ENCODE results near the gene MAP2. TPM values are rescaled to one million over a fixed set of nuclear protein-coding genes. Genes with fewer than 3 reads are reported as not detected.

MAP2 gene
- total RNA-seq, 1 experiment from 2014 or later, result 1.5 TPM

DNA sequence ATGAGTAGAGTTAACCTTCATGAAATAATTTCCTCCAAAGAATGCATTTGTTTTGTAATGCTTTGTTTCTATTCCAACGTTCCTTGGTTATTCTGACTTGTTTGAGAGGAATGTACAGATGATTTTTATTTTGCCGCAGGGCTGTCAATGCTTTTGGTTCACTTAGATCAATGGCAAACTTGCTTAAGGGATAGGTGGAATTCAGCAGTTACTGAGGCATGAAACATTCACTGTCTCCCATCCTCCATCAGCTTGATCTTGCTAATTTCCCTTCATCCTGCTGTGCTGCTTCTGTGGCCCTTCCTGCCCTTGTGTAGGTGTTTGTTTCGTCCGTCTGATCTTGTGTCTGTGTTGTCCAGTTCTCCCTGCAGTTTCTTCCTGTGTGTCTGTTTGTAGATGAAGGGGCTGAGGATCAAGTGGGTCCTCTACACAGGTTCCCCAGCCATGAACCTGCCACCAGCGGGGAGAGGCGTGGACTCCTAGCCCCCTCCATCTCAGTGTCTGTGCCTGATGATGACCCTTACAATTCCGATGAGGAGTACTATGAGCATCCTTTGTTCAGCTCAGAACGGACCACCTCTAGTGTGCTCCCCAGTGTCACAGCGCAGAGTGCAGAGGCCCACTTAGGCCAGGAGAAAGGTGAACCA is 263.6 kb downstream of the MAP2 start:
- H3K4me1 ChIP-seq (ENCODE audit: low read length), result no peaks in the 10 kb centered on the region
- no peak overlapping the region for H3K9ac ChIP-seq (ENCODE audit: low read length)
- no peaks in the 10 kb centered on the region for H3K36me3 ChIP-seq (ENCODE audit: insufficient read depth, low read length)
- H2AFZ ChIP-seq (ENCODE audit: low read length), result no peak overlapping the region
- no peaks in the 10 kb centered on the region for H4K20me1 ChIP-seq (ENCODE audit: insufficient read depth, low read depth, low read length)
- no peak overlapping the region for H3K27ac ChIP-seq (ENCODE audit: low read length)
- H3K9me2 ChIP-seq (replicated peaks; ENCODE audit: insufficient read depth, low read length), result no peaks in the 10 kb centered on the region
- no peaks in the 10 kb centered on the region for H3K9me3 ChIP-seq (ENCODE audit: low read length)
- no peaks in the 10 kb centered on the region for H3K79me2 ChIP-seq (ENCODE audit: low read length)
- no peak overlapping the region for H3K4me3 ChIP-seq (ENCODE audit: low read length)
- no peak for DNase-seq
- H3K27me3 ChIP-seq (ENCODE audit: low read length), result no peaks in the 10 kb centered on the region
- no peak overlapping the region for H3K4me2 ChIP-seq (ENCODE audit: low read depth, low read length, poor library complexity, severe bottlenecking)

DNA sequence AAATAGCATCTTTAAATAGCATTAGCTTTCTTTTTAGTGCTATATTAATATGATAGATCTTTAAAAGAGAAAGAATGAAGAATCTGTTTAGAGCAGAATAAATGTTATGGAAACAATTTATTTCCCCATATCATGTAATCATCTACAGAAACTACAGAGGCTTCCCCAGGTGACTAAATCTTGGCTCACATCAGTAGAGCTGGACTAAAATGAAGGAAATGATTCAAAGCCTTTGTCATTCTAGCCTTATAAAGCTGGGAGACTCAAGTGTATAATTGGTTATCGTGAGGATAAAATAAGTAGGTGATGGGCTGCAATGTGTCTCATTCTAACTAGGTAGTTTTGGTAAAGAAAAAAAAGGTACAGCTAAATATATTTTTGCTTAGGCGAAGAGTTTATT is 264.5 kb downstream of the MAP2 start:
- no peak overlapping the region for H3K27ac ChIP-seq (ENCODE audit: low read length)

DNA sequence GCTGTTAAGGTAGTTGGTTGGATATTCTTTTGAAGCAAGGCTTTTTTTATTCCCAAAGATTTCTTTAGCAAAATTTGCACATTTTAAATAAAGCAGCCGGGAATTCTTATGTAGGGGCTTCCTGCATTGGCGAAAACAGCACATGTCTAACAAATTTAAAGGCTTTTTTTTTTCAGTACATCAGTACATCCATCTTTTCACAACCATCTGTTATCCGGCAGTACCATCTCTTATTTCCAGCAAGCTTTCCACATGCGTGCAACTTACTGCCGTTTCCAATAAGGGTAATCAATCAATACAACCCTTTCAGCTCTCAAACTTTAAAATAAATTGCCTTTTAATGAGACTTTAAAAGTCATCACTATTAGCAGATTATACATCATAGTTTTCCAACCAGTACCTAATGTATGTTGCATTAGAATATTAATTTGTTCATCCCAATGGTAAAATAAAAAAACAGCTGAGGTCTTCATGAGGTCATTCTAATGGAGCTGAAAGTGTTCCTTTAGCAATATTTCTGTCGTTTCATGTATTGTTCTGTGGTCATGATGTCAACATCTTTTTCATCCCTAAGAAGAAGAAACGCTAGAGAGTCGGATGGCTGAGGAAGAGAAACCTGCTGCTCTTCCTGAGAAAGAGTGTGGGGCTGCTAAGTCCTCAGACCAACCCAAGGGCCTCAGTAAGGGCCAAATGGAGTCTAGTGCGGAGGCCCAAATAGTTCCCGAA is 266.3 kb downstream of the MAP2 start:
- Histone ChIP-seq H3K27me3 (ENCODE audit: low read length) (no peaks in the 10 kb centered on the region), H3K27ac (ENCODE audit: low read length) (no peak overlapping the region), H3K9me2 (replicated peaks; ENCODE audit: insufficient read depth, low read length) (no peaks in the 10 kb centered on the region), H3K4me3 (ENCODE audit: low read length) (no peak overlapping the region), H3K79me2 (ENCODE audit: low read length) (no peaks in the 10 kb centered on the region), H4K20me1 (ENCODE audit: insufficient read depth, low read depth, low read length) (no peaks in the 10 kb centered on the region), H3K36me3 (ENCODE audit: insufficient read depth, low read length) (no peaks in the 10 kb centered on the region), H3K4me1 (ENCODE audit: low read length) (no peaks in the 10 kb centered on the region), H3K9ac (ENCODE audit: low read length) (no peak overlapping the region), H3K9me3 (ENCODE audit: low read length) (no peaks in the 10 kb centered on the region), H3K4me2 (ENCODE audit: low read depth, low read length, poor library complexity, severe bottlenecking) (no peak overlapping the region), H2AFZ (ENCODE audit: low read length) (no peak overlapping the region)
- DNase-seq, result no peak

More for the DNA sequence above, 264.5 kb downstream of the MAP2 start:
- Histone ChIP-seq H3K27me3 (ENCODE audit: low read length) (no peaks in the 10 kb centered on the region), H4K20me1 (ENCODE audit: insufficient read depth, low read depth, low read length) (no peaks in the 10 kb centered on the region), H3K79me2 (ENCODE audit: low read length) (no peaks in the 10 kb centered on the region), H3K9me3 (ENCODE audit: low read length) (no peaks in the 10 kb centered on the region), H2AFZ (ENCODE audit: low read length) (no peak overlapping the region), H3K9me2 (replicated peaks; ENCODE audit: insufficient read depth, low read length) (no peaks in the 10 kb centered on the region), H3K4me3 (ENCODE audit: low read length) (no peak overlapping the region), H3K9ac (ENCODE audit: low read length) (no peak overlapping the region), H3K36me3 (ENCODE audit: insufficient read depth, low read length) (no peaks in the 10 kb centered on the region), H3K4me2 (ENCODE audit: low read depth, low read length, poor library complexity, severe bottlenecking) (no peak overlapping the region), H3K4me1 (ENCODE audit: low read length) (no peaks in the 10 kb centered on the region)
- DNase-seq, result no peak

DNA sequence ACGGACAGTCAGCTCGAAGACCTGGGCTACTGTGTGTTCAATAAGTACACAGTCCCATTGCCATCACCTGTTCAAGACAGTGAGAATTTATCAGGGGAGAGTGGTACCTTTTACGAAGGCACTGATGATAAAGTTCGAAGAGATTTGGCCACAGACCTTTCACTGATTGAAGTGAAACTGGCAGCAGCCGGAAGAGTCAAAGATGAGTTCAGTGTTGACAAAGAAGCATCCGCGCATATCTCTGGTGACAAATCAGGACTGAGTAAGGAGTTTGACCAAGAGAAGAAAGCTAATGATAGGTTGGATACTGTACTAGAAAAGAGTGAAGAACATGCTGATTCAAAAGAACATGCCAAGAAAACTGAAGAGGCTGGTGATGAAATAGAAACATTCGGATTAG is 270.9 kb downstream of the MAP2 start:
- H3K4me3 ChIP-seq (ENCODE audit: low read length), result no peak overlapping the region
- no peak overlapping the region for H2AFZ ChIP-seq (ENCODE audit: low read length)
- DNase-seq, result peak; percentile 20
- no peak overlapping the region for H3K9ac ChIP-seq (ENCODE audit: low read length)
- H3K9me2 ChIP-seq (replicated peaks; ENCODE audit: insufficient read depth, low read length), result no peaks in the 10 kb centered on the region
- H3K79me2 ChIP-seq (ENCODE audit: low read length), result no peaks in the 10 kb centered on the region
- no peak overlapping the region for H3K4me2 ChIP-seq (ENCODE audit: low read depth, low read length, poor library complexity, severe bottlenecking)
- H3K27ac ChIP-seq (ENCODE audit: low read length), result no peak overlapping the region
- no peaks in the 10 kb centered on the region for H3K9me3 ChIP-seq (ENCODE audit: low read length)
- H3K4me1 ChIP-seq (ENCODE audit: low read length), result no peaks in the 10 kb centered on the region
- no peaks in the 10 kb centered on the region for H4K20me1 ChIP-seq (ENCODE audit: insufficient read depth, low read depth, low read length)
- no peaks in the 10 kb centered on the region for H3K27me3 ChIP-seq (ENCODE audit: low read length)
- H3K36me3 ChIP-seq (ENCODE audit: insufficient read depth, low read length), result no peaks in the 10 kb centered on the region

DNA sequence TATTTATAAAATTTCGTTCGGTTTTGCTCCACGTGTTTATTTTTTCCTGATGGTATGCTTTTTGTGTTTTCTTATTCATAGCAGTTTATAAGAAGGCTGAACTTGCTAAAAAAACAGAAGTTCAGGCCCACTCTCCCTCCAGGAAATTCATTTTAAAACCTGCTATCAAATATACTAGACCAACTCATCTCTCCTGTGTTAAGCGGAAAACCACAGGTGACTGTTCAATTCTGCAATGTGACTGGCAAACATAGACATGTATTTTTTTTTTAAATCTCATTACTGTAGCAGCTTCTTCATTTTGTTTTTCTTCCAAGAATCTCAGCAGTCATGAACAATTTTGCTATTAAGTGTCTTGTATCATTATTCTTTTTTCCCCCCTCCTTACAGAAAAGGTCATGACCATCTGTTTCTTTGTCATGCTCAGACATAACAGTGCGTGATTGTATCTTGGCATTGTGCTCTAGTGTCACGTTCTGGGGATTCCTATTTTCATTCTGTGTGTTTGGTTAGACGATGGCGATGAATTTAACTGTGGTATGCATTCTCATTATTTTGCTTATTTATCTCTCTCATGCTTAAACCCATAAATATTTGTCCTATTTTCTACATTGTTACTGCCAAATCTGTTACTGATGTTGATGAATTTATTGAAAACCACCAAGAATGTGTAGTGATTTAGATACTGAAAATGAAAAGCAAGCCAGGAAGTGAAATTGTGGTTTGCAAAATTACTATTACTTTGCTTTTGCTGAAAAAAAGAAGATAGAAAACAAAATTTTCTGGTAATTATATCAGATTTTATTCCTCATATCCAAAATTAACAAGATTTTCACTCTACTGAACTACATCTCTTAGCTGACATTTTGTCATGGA is 273.2 kb downstream of the MAP2 start:
- no peaks in the 10 kb centered on the region for H4K20me1 ChIP-seq (ENCODE audit: insufficient read depth, low read depth, low read length)
- no peaks in the 10 kb centered on the region for H3K9me3 ChIP-seq (ENCODE audit: low read length)
- no peak overlapping the region for H3K9ac ChIP-seq (ENCODE audit: low read length)
- H3K4me1 ChIP-seq (ENCODE audit: low read length), result no peaks in the 10 kb centered on the region
- no peaks in the 10 kb centered on the region for H3K9me2 ChIP-seq (replicated peaks; ENCODE audit: insufficient read depth, low read length)
- H3K4me2 ChIP-seq (ENCODE audit: low read depth, low read length, poor library complexity, severe bottlenecking), result no peak overlapping the region
- DNase-seq, result peak; percentile 25
- H3K79me2 ChIP-seq (ENCODE audit: low read length), result no peaks in the 10 kb centered on the region
- H3K36me3 ChIP-seq (ENCODE audit: insufficient read depth, low read length), result no peaks in the 10 kb centered on the region
- no peak overlapping the region for H3K27ac ChIP-seq (ENCODE audit: low read length)
- H3K27me3 ChIP-seq (ENCODE audit: low read length), result no peaks in the 10 kb centered on the region
- no peak overlapping the region for H3K4me3 ChIP-seq (ENCODE audit: low read length)
- H2AFZ ChIP-seq (ENCODE audit: low read length), result no peak overlapping the region

DNA sequence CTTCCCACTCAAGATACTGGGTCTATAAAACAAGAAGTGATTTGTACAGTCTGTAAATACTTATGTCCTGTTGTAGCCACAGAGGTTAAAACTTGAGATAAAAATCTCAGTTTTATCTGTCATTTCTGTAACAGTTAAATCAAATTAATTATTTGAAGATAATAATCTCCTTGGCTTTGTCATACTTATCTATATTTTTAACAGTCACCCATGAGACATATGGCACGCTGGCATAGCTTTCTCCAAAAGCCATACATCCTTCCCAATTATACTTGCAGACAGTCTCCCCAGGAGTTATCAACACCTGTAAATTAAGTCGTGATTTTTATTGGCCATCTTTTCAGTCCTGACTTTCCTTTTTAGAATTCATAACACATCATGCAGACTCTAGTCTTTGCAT is 278.9 kb downstream of the MAP2 start:
- no peaks in the 10 kb centered on the region for H3K9me3 ChIP-seq (ENCODE audit: low read length)
- H4K20me1 ChIP-seq (ENCODE audit: insufficient read depth, low read depth, low read length), result no peaks in the 10 kb centered on the region
- no peak overlapping the region for H2AFZ ChIP-seq (ENCODE audit: low read length)
- H3K27ac ChIP-seq (ENCODE audit: low read length), result no peak overlapping the region
- H3K4me1 ChIP-seq (ENCODE audit: low read length), result no peaks in the 10 kb centered on the region
- no peaks in the 10 kb centered on the region for H3K27me3 ChIP-seq (ENCODE audit: low read length)
- no peak overlapping the region for H3K4me2 ChIP-seq (ENCODE audit: low read depth, low read length, poor library complexity, severe bottlenecking)
- H3K9ac ChIP-seq (ENCODE audit: low read length), result no peak overlapping the region
- no peak overlapping the region for H3K4me3 ChIP-seq (ENCODE audit: low read length)
- H3K79me2 ChIP-seq (ENCODE audit: low read length), result no peaks in the 10 kb centered on the region
- peak; percentile 25 for DNase-seq
- no peaks in the 10 kb centered on the region for H3K36me3 ChIP-seq (ENCODE audit: insufficient read depth, low read length)
- no peaks in the 10 kb centered on the region for H3K9me2 ChIP-seq (replicated peaks; ENCODE audit: insufficient read depth, low read length)

DNA sequence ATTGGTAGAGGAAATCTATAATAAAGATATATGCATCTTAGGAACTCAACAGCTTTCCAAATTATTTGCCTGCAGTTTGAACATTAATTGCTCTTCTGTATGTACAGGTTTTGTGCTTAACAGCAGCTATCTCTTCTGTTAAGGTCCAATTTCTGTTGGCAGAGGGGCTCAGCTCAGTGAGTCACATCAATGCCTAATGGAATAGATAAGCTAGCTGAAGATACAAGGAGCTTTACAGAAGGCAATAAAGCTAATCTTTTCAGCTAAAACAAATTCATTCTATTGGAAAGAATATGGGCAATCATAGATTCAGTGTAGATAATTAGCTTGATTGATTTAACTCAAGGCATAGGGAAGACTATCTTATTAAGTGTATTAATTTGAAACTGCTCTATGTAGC is 289.4 kb downstream of the MAP2 start:
- H4K20me1 ChIP-seq (ENCODE audit: insufficient read depth, low read depth, low read length), result no peaks in the 10 kb centered on the region
- no peak overlapping the region for H3K4me2 ChIP-seq (ENCODE audit: low read depth, low read length, poor library complexity, severe bottlenecking)
- H2AFZ ChIP-seq (ENCODE audit: low read length), result no peak overlapping the region
- H3K36me3 ChIP-seq (ENCODE audit: insufficient read depth, low read length), result no peaks in the 10 kb centered on the region
- H3K79me2 ChIP-seq (ENCODE audit: low read length), result no peaks in the 10 kb centered on the region
- no peak for DNase-seq
- no peaks in the 10 kb centered on the region for H3K4me1 ChIP-seq (ENCODE audit: low read length)
- no peak overlapping the region for H3K27ac ChIP-seq (ENCODE audit: low read length)
- no peak overlapping the region for H3K4me3 ChIP-seq (ENCODE audit: low read length)
- H3K9ac ChIP-seq (ENCODE audit: low read length), result no peak overlapping the region
- no peaks in the 10 kb centered on the region for H3K9me3 ChIP-seq (ENCODE audit: low read length)
- no peaks in the 10 kb centered on the region for H3K27me3 ChIP-seq (ENCODE audit: low read length)
- no peaks in the 10 kb centered on the region for H3K9me2 ChIP-seq (replicated peaks; ENCODE audit: insufficient read depth, low read length)

DNA sequence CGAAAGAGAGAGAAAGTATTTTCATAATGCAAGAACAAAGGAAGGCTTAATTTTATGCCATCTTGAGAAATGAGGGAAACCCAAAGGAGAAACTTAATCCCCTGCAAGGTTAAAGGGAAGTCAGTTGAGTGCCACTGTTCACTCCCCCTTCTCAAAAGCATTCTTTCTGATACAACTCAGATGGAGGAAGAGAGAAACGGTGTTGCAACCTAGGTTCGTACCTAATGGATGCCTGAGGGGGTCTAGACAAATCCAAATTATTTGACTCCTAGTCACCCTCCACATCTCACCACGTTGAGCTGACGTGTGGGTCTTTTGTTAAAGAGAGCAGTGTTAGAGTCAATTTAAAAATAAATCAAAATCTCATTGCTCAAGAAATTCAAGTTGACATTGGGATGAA is 295.2 kb downstream of the MAP2 start:
- Histone ChIP-seq H3K36me3 (ENCODE audit: insufficient read depth, low read length) (no peaks in the 10 kb centered on the region), H3K27me3 (ENCODE audit: low read length) (no peaks in the 10 kb centered on the region), H3K9ac (ENCODE audit: low read length) (no peak overlapping the region), H3K9me3 (ENCODE audit: low read length) (no peaks in the 10 kb centered on the region), H3K4me3 (ENCODE audit: low read length) (no peak overlapping the region), H3K27ac (ENCODE audit: low read length) (no peak overlapping the region), H3K79me2 (ENCODE audit: low read length) (no peaks in the 10 kb centered on the region), H2AFZ (ENCODE audit: low read length) (no peak overlapping the region), H3K4me2 (ENCODE audit: low read depth, low read length, poor library complexity, severe bottlenecking) (no peak overlapping the region), H3K9me2 (replicated peaks; ENCODE audit: insufficient read depth, low read length) (no peaks in the 10 kb centered on the region), H3K4me1 (ENCODE audit: low read length) (no peaks in the 10 kb centered on the region), H4K20me1 (ENCODE audit: insufficient read depth, low read depth, low read length) (no peaks in the 10 kb centered on the region)
- DNase-seq, result no peak

Measured in Karpas-422 (cell line).